ENCODE results near the gene HEYL.

Gene HEYL

DNA sequence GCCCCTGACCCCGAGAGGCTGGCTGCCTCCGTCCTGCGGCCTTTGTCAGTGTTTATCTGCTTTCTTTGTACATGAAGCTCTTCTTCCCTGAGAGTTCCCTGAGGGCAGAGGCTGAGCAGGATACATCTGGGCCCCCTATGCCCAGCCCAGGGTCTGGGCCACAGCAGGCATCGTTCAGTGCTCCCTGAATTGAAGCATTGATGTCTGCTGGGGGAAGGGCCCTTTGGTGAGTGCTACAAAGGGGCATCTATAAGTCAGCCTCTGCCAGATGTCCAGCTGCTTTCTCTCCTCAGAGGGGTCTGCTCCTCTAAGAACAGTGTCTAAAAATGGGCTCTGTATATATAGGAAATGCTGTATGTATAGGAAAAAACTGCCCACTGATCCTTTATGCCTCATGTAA lies 2.1 kb downstream of the HEYL start:
- no peaks in the 10 kb centered on the region for H3K9me3 ChIP-seq (ENCODE audit: control insufficient read depth, insufficient read depth, low read length)
- no peak overlapping the region for H3K4me2 ChIP-seq (ENCODE audit: low read length)
- H3K4me1 ChIP-seq (ENCODE audit: control insufficient read depth, low read length): no peaks in the 10 kb centered on the region
- H3K27me3 ChIP-seq (ENCODE audit: control insufficient read depth, low read length): peaks cover 22% of the 10 kb centered on the region
- no peaks in the 10 kb centered on the region for H3K36me3 ChIP-seq (ENCODE audit: control insufficient read depth, low read length)
- H3K4me3 ChIP-seq (ENCODE audit: low read length): no peak overlapping the region
- H3F3A ChIP-seq (ENCODE audit: control insufficient read depth, insufficient read depth): no peaks in the 10 kb centered on the region
- no peaks in the 10 kb centered on the region for H3K79me2 ChIP-seq (ENCODE audit: control insufficient read depth, low read length)
- H4K20me1 ChIP-seq (ENCODE audit: control insufficient read depth, insufficient read depth, low read depth, low read length): no peaks in the 10 kb centered on the region
- TF ChIP-seq, protein P1, sequence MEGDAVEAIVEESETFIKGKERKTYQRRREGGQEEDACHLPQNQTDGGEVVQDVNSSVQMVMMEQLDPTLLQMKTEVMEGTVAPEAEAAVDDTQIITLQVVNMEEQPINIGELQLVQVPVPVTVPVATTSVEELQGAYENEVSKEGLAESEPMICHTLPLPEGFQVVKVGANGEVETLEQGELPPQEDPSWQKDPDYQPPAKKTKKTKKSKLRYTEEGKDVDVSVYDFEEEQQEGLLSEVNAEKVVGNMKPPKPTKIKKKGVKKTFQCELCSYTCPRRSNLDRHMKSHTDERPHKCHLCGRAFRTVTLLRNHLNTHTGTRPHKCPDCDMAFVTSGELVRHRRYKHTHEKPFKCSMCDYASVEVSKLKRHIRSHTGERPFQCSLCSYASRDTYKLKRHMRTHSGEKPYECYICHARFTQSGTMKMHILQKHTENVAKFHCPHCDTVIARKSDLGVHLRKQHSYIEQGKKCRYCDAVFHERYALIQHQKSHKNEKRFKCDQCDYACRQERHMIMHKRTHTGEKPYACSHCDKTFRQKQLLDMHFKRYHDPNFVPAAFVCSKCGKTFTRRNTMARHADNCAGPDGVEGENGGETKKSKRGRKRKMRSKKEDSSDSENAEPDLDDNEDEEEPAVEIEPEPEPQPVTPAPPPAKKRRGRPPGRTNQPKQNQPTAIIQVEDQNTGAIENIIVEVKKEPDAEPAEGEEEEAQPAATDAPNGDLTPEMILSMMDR (IDR thresholded peaks at IDR 0.05; ENCODE audit: low read depth, low read length, poor library complexity, severe bottlenecking): no peak
- no peak for TF ChIP-seq EZH2phosphoT487 (IDR thresholded peaks at IDR 0.05; ENCODE audit: borderline replicate concordance, low read length)
- H3K27ac ChIP-seq (ENCODE audit: low read depth, low read length): no peak overlapping the region
- no peaks in the 10 kb centered on the region for H3K9me2 ChIP-seq (replicated peaks; ENCODE audit: control insufficient read depth, low read length)

DNA sequence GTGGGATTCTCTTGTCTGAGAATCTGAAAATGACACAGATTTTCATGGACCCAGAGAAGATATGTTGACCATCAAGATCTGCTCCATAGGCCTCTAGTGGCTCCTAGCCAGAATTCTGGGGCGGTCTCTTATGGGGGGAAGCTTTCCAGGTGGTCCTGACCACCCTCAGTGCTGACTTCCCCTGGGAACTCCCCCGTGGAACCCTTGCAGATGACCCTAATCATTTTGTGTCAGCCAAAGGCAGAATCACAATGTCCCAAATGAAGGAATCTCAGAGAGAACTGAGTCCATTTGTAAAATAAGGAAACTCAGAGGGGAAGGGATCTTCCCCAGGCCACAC lies 3.6 kb downstream of the HEYL start:
- H3F3A ChIP-seq (ENCODE audit: control insufficient read depth, insufficient read depth): no peaks in the 10 kb centered on the region
- TF ChIP-seq EZH2phosphoT487 (IDR thresholded peaks at IDR 0.05; ENCODE audit: borderline replicate concordance, low read length): no peak
- TF ChIP-seq, protein P1 (IDR thresholded peaks at IDR 0.05; ENCODE audit: low read depth, low read length, poor library complexity, severe bottlenecking): no peak
- H3K4me1 ChIP-seq (ENCODE audit: control insufficient read depth, low read length): no peaks in the 10 kb centered on the region
- H3K27me3 ChIP-seq (ENCODE audit: control insufficient read depth, low read length): peaks cover 22% of the 10 kb centered on the region
- H3K79me2 ChIP-seq (ENCODE audit: control insufficient read depth, low read length): no peaks in the 10 kb centered on the region
- H3K9me2 ChIP-seq (replicated peaks; ENCODE audit: control insufficient read depth, low read length): no peaks in the 10 kb centered on the region
- H3K4me2 ChIP-seq (ENCODE audit: low read length): no peak overlapping the region
- no peaks in the 10 kb centered on the region for H3K9me3 ChIP-seq (ENCODE audit: control insufficient read depth, insufficient read depth, low read length)
- H3K4me3 ChIP-seq (ENCODE audit: low read length): no peak overlapping the region
- no peaks in the 10 kb centered on the region for H3K36me3 ChIP-seq (ENCODE audit: control insufficient read depth, low read length)
- no peaks in the 10 kb centered on the region for H4K20me1 ChIP-seq (ENCODE audit: control insufficient read depth, insufficient read depth, low read depth, low read length)
- H3K27ac ChIP-seq (ENCODE audit: low read depth, low read length): no peak overlapping the region

GRCh38 chr1:39635205-39635870 lies 4.1 kb downstream of the HEYL start:
- no peaks in the 10 kb centered on the region for H3K4me1 ChIP-seq (ENCODE audit: control insufficient read depth, low read length)
- no peak overlapping the region for H3K4me3 ChIP-seq (ENCODE audit: low read length)
- no peaks in the 10 kb centered on the region for H3K9me3 ChIP-seq (ENCODE audit: control insufficient read depth, insufficient read depth, low read length)
- H4K20me1 ChIP-seq (ENCODE audit: control insufficient read depth, insufficient read depth, low read depth, low read length): no peaks in the 10 kb centered on the region
- H3K36me3 ChIP-seq (ENCODE audit: control insufficient read depth, low read length): no peaks in the 10 kb centered on the region
- no peaks in the 10 kb centered on the region for H3K9me2 ChIP-seq (replicated peaks; ENCODE audit: control insufficient read depth, low read length)
- no peaks in the 10 kb centered on the region for H3K79me2 ChIP-seq (ENCODE audit: control insufficient read depth, low read length)
- no peak overlapping the region for H3K27ac ChIP-seq (ENCODE audit: low read depth, low read length)
- TF ChIP-seq, protein P1 (IDR thresholded peaks at IDR 0.05; ENCODE audit: low read depth, low read length, poor library complexity, severe bottlenecking): no peak
- H3K27me3 ChIP-seq (ENCODE audit: control insufficient read depth, low read length): peaks cover 24% of the 10 kb centered on the region
- no peak overlapping the region for H3K4me2 ChIP-seq (ENCODE audit: low read length)
- H3F3A ChIP-seq (ENCODE audit: control insufficient read depth, insufficient read depth): no peaks in the 10 kb centered on the region
